NCI-H2227 treated with DMSO at 0.1 percent for 48 hours (cell line): ENCODE data around the gene OIT3.

Experiments
- DNase-seq: peaks from one replicate; lab custom pipeline; 2025; lab: John Stamatoyannopoulos, UW

Gene OIT3

GRCh38 chr10:72952642-72953158, 59.2 kb downstream of the OIT3 start:
- no peak for DNase-seq

- DNase-seq = no peak
These were observed 60.1 kb downstream of the OIT3 start for GRCh38 chr10:72953687-72954086.

GRCh38 chr10:72954230-72954595, 60.7 kb downstream of the OIT3 start:
- DNase-seq = no peak

- no peak for DNase-seq
These were observed 61.3 kb downstream of the OIT3 start, which contains the start of gene PLA2G12B for GRCh38 chr10:72954596-72955554. PLA2G12B (minus strand) TSS chr10:72954806; CDS start chr10:72954685, 121 bp downstream.

- no peak for DNase-seq
These were observed 62.5 kb downstream of the OIT3 start for GRCh38 chr10:72956001-72956400.

- DNase-seq = no peak
These were observed 83.3 kb downstream of the OIT3 start for GRCh38 chr10:72976886-72977285.

GRCh38 chr10:72979709-72980108, 86.2 kb downstream of the OIT3 start:
- DNase-seq = no peak

GRCh38 chr10:72980348-72980747, 86.8 kb downstream of the OIT3 start:
- no peak for DNase-seq

GRCh38 chr10:72981028-72981881, 87.7 kb downstream of the OIT3 start:
- DNase-seq = no peak

- no peak for DNase-seq
These were observed 88.5 kb downstream of the OIT3 start for GRCh38 chr10:72981882-72982529.
